Sigmoid colon (tissue), 4 donors: ENCODE measurements around the gene DCAF11.

Experiments used
- CTCF ChIP-seq, 4 experiments: fragments of 450-650 bp in 3 of 4; fragments of 200-600 bp in 1 of 4; IDR thresholded peaks; one replicate each; pipeline ENCODE4 v1.5.1; 2016 to 2019; ENCODE audit warnings: antibody characterized with exemption in 4 of 4, mild to moderate bottlenecking in 3 of 4, moderate library complexity in 2 of 4
- EP300 ChIP-seq, 4 donors: sonication (generic); formaldehyde crosslinking; IDR thresholded peaks; one replicate each; pipeline ENCODE4 v1.6.1; 2017; ENCODE audit warnings: antibody characterized with exemption in 4 of 4
- POLR2A ChIP-seq, 2 donors: fragments of 450-650 bp; IDR thresholded peaks; one replicate each; pipeline ENCODE4 v1.6.1; 2016; ENCODE audit warnings: antibody characterized with exemption in 2 of 2, mild to moderate bottlenecking in 2 of 2, moderate library complexity in 2 of 2
- POLR2AphosphoS5 ChIP-seq, 4 donors: sonication (generic); formaldehyde crosslinking; IDR thresholded peaks; one replicate each; pipeline ENCODE4 v1.6.1; 2017; ENCODE audit warnings: antibody characterized with exemption in 4 of 4

- TF ChIP-seq CTCF (IDR thresholded peaks at IDR 0.05) (no peak), POLR2AphosphoS5 (IDR thresholded peaks at IDR 0.05) (no peak), POLR2A (IDR thresholded peaks at IDR 0.05) (no peak), EP300 (IDR thresholded peaks at IDR 0.05) (no peak)
These were observed 43.4 kb upstream of the DCAF11 start, which contains the start of gene CPNE6 for GRCh38 chr14:24071144-24071697.
